Mucosa of stomach (tissue), 1 donor: Measurements from ENCODE around the gene LDB2.
"Not testable (repeated sequence)": the region's sequence is repeated elsewhere in the genome, so short reads cannot be mapped to it uniquely, and the experiment has no call there.

ENCODE experiments used
- H3K27me3 ChIP-seq: one replicate; pipeline ENCODE4 v1.7.0; 2013; ENCODE audit warnings: mild to moderate bottlenecking, low read length; ENCODE audit not compliant: control insufficient read depth, insufficient read depth
- H3K36me3 ChIP-seq: one replicate; pipeline ENCODE4 v1.7.0; 2013; ENCODE audit warnings: low read length; ENCODE audit not compliant: control insufficient read depth, insufficient read depth
- H3K4me1 ChIP-seq: one replicate; pipeline ENCODE4 v1.7.0; 2013; ENCODE audit warnings: mild to moderate bottlenecking, low read length; ENCODE audit not compliant: control insufficient read depth, insufficient read depth
- H3K4me3 ChIP-seq: one replicate; pipeline ENCODE4 v1.7.0; 2013; ENCODE audit warnings: low read length
- H3K9ac ChIP-seq: one replicate; pipeline ENCODE4 v1.7.0; 2013; ENCODE audit warnings: mild to moderate bottlenecking, low read length, moderate library complexity
- H3K9me3 ChIP-seq: one replicate; pipeline ENCODE4 v1.7.0; 2013; ENCODE audit warnings: mild to moderate bottlenecking, low read length, moderate library complexity; ENCODE audit not compliant: control insufficient read depth
- donor health status: Pancreatic carcinoma.

Gene LDB2

DNA sequence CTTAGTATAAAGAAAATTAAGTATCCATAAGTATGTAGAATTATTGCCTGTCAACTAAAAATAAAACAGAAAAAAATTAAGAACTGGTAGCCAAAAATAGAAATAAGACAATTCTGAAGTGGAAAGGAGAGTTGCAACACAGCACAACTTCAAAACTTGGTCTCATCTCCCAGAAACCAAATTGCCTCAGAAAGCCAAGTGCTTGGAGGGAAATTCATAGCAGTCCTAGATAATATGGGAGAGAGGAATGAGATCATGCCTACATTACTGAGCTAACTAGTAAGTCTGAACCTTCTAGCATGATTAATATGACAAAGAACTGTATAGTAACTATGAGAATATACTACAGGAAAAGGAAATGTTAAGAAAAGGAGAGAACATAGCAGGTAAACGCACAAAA lies 256.5 kb downstream of the LDB2 start:
- Histone ChIP-seq H3K4me3 (no peak overlapping the region), H3K27me3 (no peaks in the 10 kb centered on the region), H3K4me1 (peaks cover 9% of the 10 kb centered on the region), H3K9me3 (no peaks in the 10 kb centered on the region), H3K9ac (no peak overlapping the region), H3K36me3 (no peaks in the 10 kb centered on the region)

DNA sequence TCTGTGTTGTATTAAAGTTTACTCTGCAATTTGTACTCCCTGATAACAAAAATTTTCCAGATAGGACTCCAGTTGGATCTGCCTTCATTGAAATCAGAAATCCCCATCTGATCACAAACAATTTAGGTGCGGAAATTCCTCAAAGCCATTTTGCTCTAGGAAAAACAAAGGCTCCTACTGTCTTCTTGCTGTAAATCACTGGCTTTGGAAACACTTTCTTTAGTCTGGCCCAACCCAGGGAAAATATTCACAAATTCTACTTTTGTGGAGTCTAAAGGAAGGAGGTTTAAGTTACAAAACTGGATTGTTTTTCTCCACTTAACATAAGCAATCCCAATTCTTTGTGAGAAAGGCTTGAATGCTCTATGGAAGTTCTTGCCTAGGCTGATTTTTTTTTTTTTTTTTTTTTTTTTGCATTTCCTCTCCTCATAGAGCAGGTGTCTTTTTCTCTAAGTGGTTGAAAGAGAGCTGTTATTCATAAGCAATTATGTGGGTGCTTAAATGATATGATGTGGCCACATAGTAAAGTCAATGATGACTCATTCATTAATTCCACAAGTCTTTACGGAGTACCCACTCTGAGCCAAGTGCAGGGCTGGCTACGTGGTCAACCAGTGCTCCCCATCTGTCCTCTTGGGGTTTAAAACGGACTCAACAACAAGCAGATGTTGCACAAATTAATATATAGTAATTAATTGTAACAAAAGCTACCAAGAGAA lies 261.4 kb downstream of the LDB2 start:
- Histone ChIP-seq H3K4me3 (no peak overlapping the region), H3K27me3 (no peaks in the 10 kb centered on the region), H3K36me3 (no peaks in the 10 kb centered on the region), H3K4me1 (peaks cover 22% of the 10 kb centered on the region), H3K9ac (no peak overlapping the region), H3K9me3 (no peaks in the 10 kb centered on the region)

DNA sequence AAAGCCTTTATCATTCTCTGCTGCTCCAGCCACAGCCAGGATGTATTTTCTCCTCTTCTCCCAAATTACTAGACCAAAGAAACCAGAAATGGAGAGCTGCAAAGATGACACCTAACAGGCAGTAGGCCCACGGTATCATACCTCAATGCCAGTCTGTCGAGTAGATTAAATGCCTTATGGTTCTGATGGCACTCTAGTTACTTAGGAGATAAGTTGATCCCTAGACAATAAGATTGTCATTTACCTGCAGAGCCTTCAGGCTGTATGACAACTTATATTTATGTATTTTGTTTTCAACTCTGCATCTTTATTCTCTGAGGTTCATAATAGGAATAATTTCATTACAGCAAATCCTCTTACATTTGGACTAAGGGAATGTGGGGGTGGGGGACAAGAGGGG lies 262.1 kb downstream of the LDB2 start:
- H3K9ac ChIP-seq = no peak overlapping the region

DNA sequence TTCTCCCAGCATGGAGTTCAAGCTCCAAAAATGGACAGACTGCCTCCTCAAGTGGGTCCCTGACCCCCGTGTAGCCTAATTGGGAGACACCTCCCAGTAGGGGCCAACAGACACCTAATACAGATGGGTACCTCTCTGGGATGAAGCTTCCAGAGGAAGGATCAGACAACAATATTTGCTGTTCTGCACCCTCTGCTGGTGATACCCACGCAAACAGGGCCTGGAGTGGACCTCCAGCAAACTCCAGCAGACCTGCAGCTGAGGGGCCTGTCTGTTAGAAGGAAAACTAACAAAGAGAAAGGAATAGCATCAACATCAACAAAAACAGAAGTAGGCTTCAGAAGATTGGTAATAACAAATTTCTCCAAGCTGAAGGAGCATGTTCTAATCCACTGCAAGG lies 269.2 kb downstream of the LDB2 start:
- not testable (repeated sequence) for H3K36me3 ChIP-seq, H3K9ac ChIP-seq, H3K4me1 ChIP-seq, H3K4me3 ChIP-seq, H3K9me3 ChIP-seq, H3K27me3 ChIP-seq

More for the DNA sequence above, 262.1 kb downstream of the LDB2 start:
- Histone ChIP-seq H3K36me3 (no peaks in the 10 kb centered on the region), H3K27me3 (no peaks in the 10 kb centered on the region), H3K4me3 (no peak overlapping the region), H3K4me1 (peaks cover 22% of the 10 kb centered on the region), H3K9me3 (no peaks in the 10 kb centered on the region)

DNA sequence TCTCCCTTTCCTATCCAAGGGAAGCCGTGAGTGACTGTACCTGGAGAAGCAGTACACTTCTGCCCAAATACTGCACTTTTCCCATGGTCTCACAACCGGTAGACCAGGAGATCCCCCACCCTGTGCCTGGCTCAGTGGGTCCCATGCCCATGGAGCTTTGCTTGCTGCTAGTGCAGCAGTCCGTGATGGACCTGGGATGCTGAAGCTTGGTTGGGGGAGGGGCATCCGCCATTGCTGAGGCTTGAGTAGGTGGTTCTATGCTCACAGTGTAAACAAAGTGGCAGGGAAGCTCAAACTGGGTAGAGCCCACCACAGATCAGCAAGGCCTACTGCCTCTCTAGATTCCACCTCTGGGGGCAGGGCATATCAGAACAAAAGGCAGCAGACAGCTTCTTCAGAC lies 269.6 kb downstream of the LDB2 start:
- not testable (repeated sequence) for H3K36me3 ChIP-seq, H3K9me3 ChIP-seq, H3K27me3 ChIP-seq, H3K9ac ChIP-seq, H3K4me1 ChIP-seq, H3K4me3 ChIP-seq

DNA sequence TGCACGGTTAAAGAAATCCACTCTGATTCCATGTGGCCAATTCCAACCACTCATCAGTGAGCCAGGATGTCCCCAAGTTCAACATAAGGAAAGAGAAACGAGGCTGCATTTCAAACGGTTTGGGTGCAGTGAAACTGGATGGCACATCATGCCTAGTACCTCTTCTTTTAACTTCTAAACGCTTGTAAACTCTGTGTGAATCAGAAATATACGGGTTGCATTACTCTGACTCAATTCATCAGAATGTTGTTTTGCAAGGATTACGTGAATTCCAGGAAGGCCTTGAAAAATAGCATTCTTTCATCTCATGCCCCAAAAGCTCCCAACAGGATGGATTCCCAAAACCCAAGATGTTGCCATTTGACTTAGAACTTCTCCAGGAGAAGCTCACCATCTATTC lies 270.4 kb downstream of the LDB2 start:
- no peaks in the 10 kb centered on the region for H3K9me3 ChIP-seq
- H3K4me3 ChIP-seq = no peak overlapping the region
- no peaks in the 10 kb centered on the region for H3K27me3 ChIP-seq
- H3K9ac ChIP-seq = no peak overlapping the region
- H3K4me1 ChIP-seq = no peaks in the 10 kb centered on the region
- no peaks in the 10 kb centered on the region for H3K36me3 ChIP-seq

DNA sequence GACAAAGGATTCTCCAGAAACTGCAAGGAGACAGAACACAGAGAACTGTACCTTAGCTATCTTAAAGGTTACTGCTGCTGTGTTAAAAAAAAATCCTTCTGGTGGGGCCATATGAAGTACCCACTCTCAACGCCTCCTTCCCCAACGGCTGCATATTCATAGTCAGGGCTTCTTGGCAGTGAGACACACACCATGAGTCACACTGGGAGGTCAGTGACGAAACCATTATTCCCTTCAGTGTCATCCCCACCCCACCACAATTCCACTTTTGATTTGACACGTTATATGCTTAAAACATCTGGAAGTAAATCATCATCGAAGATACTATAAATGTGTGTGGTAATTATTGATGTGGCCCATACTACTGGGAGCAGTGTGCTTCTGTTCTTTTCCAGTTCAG lies 271.5 kb downstream of the LDB2 start:
- Histone ChIP-seq H3K4me1 (no peaks in the 10 kb centered on the region), H3K9ac (no peak overlapping the region), H3K9me3 (no peaks in the 10 kb centered on the region), H3K27me3 (no peaks in the 10 kb centered on the region), H3K36me3 (no peaks in the 10 kb centered on the region), H3K4me3 (no peak overlapping the region)

DNA sequence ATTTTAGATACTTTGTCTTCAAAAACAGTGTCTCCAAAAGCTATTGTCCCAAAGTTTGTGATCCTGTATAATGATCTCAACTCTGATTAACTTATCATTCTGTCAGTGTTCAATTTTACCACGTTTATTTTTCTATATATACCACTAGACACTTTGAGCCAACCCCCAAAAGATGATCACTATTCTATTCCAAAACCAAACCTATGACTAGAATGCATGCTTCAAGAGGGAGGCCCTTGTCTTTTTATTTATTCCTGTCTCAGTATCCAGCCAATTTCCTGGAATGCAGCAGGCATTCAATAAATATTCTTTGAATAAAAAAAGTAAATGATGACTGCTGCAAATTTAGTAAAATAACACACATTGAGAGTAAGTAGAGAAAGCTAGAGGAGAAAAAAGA lies 275.6 kb downstream of the LDB2 start:
- H3K4me3 ChIP-seq = no peak overlapping the region
- no peaks in the 10 kb centered on the region for H3K9me3 ChIP-seq
- no peaks in the 10 kb centered on the region for H3K27me3 ChIP-seq
- H3K9ac ChIP-seq = no peak overlapping the region
- H3K4me1 ChIP-seq = no peaks in the 10 kb centered on the region
- H3K36me3 ChIP-seq = no peaks in the 10 kb centered on the region

DNA sequence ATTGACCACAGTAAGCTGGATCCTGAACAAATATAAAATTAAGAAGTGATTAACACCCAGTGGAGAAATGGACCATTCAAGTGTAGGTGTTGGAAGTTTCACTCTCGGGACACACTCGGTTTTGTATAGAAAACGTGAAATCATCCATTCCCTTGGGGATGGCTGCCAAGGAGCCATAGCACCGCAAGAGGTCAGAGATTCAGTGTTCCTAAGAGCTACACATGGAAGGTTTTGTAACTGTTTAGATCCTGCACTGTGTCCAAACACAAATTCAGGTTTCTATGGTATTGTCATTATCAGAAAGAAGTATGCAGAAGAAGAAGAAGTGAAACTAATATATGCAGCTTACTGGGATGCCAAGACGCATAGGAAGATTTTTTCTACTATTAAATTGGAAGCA lies 281.0 kb downstream of the LDB2 start:
- Histone ChIP-seq H3K9me3 (no peaks in the 10 kb centered on the region), H3K27me3 (no peaks in the 10 kb centered on the region), H3K36me3 (no peaks in the 10 kb centered on the region), H3K4me3 (no peak overlapping the region), H3K9ac (no peak overlapping the region), H3K4me1 (no peaks in the 10 kb centered on the region)

DNA sequence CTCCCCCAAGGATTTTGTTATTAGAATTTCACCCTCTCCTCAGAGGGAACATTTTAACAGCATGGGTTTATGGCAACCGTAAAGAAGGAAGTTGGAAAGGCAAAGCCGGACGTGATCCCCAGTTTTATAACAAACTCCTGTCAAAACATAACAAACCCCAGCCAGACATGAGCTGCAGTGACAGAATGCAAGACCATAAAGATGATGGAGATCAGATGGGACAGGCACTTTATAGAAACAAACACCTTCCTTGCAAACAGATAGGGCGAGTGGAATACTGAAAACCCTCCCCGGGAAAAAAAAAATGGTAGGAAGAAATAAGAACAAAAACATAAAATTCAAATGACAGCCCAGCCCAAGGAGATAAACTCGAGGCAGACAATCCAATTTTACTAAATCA lies 281.4 kb downstream of the LDB2 start:
- Histone ChIP-seq H3K4me1 (no peaks in the 10 kb centered on the region), H3K9ac (no peak overlapping the region), H3K36me3 (no peaks in the 10 kb centered on the region), H3K9me3 (no peaks in the 10 kb centered on the region), H3K27me3 (no peaks in the 10 kb centered on the region), H3K4me3 (no peak overlapping the region)

DNA sequence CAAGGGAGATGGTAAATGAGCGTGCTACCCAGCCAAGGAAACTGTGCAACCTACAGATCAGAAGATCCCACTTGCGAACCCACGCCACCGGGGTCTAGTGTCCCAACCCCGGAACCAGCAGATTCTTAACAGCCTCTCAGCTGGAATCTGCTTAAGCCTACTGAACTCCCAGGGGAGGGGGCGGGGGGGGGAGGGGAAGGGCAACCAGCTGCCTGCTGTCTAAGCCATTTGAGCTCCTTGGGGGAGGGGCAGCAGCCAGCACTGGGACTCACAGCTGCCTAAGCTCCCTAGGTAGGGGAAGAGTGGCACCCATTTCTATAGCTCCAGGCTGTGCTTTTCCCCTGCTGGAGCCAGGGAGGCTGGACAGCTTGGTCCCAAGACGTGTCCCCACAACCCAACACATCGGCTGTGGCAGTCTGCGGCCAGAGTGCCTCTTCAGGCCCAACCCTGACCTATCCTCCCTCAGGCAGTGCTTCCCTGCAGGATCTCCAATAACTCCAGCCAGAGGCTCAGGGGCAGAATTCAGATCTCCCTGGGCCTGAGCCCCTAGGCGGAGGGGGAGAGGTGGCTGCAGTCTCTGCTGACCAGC lies 289.2 kb downstream of the LDB2 start:
- no peaks in the 10 kb centered on the region for H3K9me3 ChIP-seq
- no peak overlapping the region for H3K4me3 ChIP-seq
- no peak overlapping the region for H3K9ac ChIP-seq
- H3K4me1 ChIP-seq = no peaks in the 10 kb centered on the region
- H3K36me3 ChIP-seq = no peaks in the 10 kb centered on the region
- H3K27me3 ChIP-seq = no peaks in the 10 kb centered on the region

DNA sequence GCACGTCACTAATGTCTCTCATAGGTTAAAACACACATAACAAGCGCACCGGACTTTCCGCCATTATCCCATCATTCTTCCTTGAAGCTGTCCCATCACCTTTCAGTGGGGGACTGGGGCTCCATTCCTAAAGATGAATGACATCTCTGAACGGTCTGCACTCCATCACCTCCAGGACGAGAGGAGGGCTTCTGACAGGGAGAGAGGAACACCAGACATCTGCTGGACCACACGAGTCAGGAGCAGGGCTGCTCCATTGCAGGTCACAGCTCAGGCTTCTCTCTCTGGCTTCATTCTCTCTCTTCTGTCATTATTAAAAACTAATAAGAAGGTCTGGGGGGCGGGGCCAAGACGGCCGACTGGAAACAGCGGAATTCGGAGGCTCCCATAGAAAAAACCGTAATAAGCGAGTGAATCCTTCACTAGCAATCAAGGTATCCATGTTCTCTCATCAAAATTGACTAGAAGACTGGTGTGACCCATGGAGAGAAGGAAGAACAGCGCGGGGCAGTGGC lies 289.8 kb downstream of the LDB2 start:
- Histone ChIP-seq H3K4me3 (no peak overlapping the region), H3K27me3 (no peaks in the 10 kb centered on the region), H3K9ac (no peak overlapping the region), H3K9me3 (no peaks in the 10 kb centered on the region), H3K4me1 (no peaks in the 10 kb centered on the region), H3K36me3 (no peaks in the 10 kb centered on the region)
